Gastrocnemius medialis (tissue), 4 donors: ENCODE measurements around the gene CTU2.

Source experiments
- POLR2A ChIP-seq, 2 donors: fragments of 450-650 bp; IDR thresholded peaks; one replicate each; pipeline ENCODE4 v1.6.1; 2017; ENCODE audit warnings: antibody characterized with exemption in 2 of 2, mild to moderate bottlenecking in 2 of 2, moderate library complexity in 2 of 2
- TF ChIP-seq, protein P1 (sequence below), 5 experiments: fragments of 450-650 bp in 3 of 5; fragments of 200-600 bp in 2 of 5; sonication (generic) in 2 of 5; IDR thresholded peaks in 4 of 5; conservative IDR thresholded peaks in 1 of 5; 1 replicate in 4 of 5; 2 replicates in 1 of 5; pipeline ENCODE4 v1.5.1; 2016 to 2019; ENCODE audit warnings: antibody characterized with exemption in 5 of 5, mild to moderate bottlenecking in 3 of 5, moderate library complexity in 3 of 5

- TF ChIP-seq, protein P1, sequence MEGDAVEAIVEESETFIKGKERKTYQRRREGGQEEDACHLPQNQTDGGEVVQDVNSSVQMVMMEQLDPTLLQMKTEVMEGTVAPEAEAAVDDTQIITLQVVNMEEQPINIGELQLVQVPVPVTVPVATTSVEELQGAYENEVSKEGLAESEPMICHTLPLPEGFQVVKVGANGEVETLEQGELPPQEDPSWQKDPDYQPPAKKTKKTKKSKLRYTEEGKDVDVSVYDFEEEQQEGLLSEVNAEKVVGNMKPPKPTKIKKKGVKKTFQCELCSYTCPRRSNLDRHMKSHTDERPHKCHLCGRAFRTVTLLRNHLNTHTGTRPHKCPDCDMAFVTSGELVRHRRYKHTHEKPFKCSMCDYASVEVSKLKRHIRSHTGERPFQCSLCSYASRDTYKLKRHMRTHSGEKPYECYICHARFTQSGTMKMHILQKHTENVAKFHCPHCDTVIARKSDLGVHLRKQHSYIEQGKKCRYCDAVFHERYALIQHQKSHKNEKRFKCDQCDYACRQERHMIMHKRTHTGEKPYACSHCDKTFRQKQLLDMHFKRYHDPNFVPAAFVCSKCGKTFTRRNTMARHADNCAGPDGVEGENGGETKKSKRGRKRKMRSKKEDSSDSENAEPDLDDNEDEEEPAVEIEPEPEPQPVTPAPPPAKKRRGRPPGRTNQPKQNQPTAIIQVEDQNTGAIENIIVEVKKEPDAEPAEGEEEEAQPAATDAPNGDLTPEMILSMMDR (IDR thresholded peaks at IDR 0.05 in 4 of 5, conservative IDR thresholded peaks at IDR 0.05 in 1 of 5) = no peak
- no peak for TF ChIP-seq POLR2A (IDR thresholded peaks at IDR 0.05)
Measured at GRCh38 chr16:88699180-88699579, 7.1 kb upstream of the CTU2 start.
